Stomach (tissue), 9 donors: Measurements from ENCODE around the gene GRAMD2B. TPM values are rescaled to one million over a fixed set of nuclear protein-coding genes. Genes with fewer than 3 reads are reported as not detected.

ENCODE experiments used
- DNase-seq, 2 donors: peaks; one replicate each; pipeline versions ENCODE4 v3.0.0 to v3.0.0-alpha.2; 2013 to 2019
- H3K27ac ChIP-seq, 5 donors: fragments of 200-600 bp in 4 of 5; sonication (generic) in 4 of 5; one replicate each; pipeline ENCODE4 v1.5.1; 2013 to 2019; ENCODE audit warnings: mild to moderate bottlenecking in 1 of 5, moderate library complexity in 1 of 5
- H3K27me3 ChIP-seq, 3 donors: fragments of 200-600 bp; sonication (generic); one replicate each; pipeline ENCODE4 v1.5.1; 2017 to 2019; ENCODE audit warnings: mixed run types in 1 of 3
- H3K36me3 ChIP-seq, 4 donors: fragments of 200-600 bp; sonication (generic); 1 replicate in 3 of 4; 2 replicates in 1 of 4; pipeline ENCODE4 v1.5.1; 2016 to 2019
- H3K4me1 ChIP-seq, 4 donors: fragments of 200-600 bp; sonication (generic); one replicate each; pipeline ENCODE4 v1.5.1; 2016 to 2019
- H3K4me3 ChIP-seq, 4 donors: fragments of 200-600 bp; sonication (generic) in 3 of 4; one replicate each; pipeline ENCODE4 v1.5.1; 2016 to 2019; ENCODE audit warnings: mild to moderate bottlenecking in 1 of 4
- H3K9me3 ChIP-seq, 4 donors: fragments of 200-600 bp; sonication (generic); one replicate each; pipeline ENCODE4 v1.5.1; 2016 to 2019
- EP300 ChIP-seq: sonication (generic); formaldehyde crosslinking; IDR thresholded peaks from one replicate; pipeline ENCODE4 v1.6.1; 2017; ENCODE audit warnings: antibody characterized with exemption
- POLR2A ChIP-seq, 4 donors: fragments of 450-650 bp; IDR thresholded peaks; one replicate each; pipeline ENCODE4 v1.6.1; 2016; ENCODE audit warnings: antibody characterized with exemption in 4 of 4, control low read depth in 2 of 4, mild to moderate bottlenecking in 1 of 4, moderate library complexity in 1 of 4
- POLR2AphosphoS5 ChIP-seq, 3 donors: sonication (generic); formaldehyde crosslinking; IDR thresholded peaks; one replicate each; pipeline ENCODE4 v1.6.1; 2016; ENCODE audit warnings: antibody characterized with exemption in 3 of 3
- WGBS, 5 donors: extraction: QIAGEN DNeasy Blood & Tissue Kit in 3 of 5; methylation state at CpG; one replicate each; pipeline versions ENCODE4 v1.1.5 to v1.1.7; 2013 to 2018; 5-methylcytosine and 5-hydroxymethylcytosine counted together
- intact Hi-C: fragments of 100-400 bp; cut with DNase I; formaldehyde crosslinking; loops from one replicate; pipeline ENCODE4 v1.15.1; 2023; ENCODE audit warnings: low total_unique reads
- polyA plus RNA-seq, 3 donors: library from polyadenylated mRNA; stranded (reverse); fragments of 200-250 nt; gene quantifications; one replicate each; pipeline ENCODE4 v1.2.3, GENCODE V29; 2013
- total RNA-seq, 5 donors: library from RNA; depleted of rRNA; stranded (reverse); fragments of >200 nt; gene quantifications; one replicate each; pipeline versions ENCODE4 v1.1.0 to v1.2.3, GENCODE V29; 2014 to 2016
- TF ChIP-seq, protein P1 (sequence below), 7 experiments: fragments of 450-650 bp in 4 of 7; fragments of 200-600 bp in 3 of 7; sonication (generic) in 3 of 7; IDR thresholded peaks; one replicate each; pipeline ENCODE4 v1.5.1; 2016 to 2019; ENCODE audit warnings: antibody characterized with exemption in 7 of 7, control low read depth in 2 of 7, mild to moderate bottlenecking in 1 of 7
- donor health status: healthy with polysubstance abuse.
- donor health status: Bipolar disorder and iron deficiency.
- donor health status: healthy.

Gene GRAMD2B
- total and polyA plus RNA-seq, 8 donors, result 5.7 to 69.6 (median 23.7) TPM

DNA sequence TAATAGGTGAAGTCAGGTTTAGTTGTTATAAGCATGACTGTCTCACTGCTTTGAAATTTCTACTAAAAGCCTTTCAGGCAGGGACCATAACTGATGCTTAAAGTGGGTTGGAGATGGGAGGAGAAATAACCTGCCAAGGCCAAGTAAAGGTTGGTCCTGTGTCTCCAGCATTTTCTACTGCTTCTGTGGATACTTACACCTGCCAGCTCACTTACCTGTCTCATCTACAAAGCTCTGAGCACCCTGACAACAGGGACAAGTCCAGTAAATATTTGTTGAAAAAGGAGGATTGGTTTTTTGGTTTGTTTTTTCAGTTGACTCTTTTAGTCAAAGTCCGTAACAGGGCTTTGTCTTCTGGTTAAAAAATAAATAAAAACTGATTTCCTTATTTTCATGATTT is 38.6 kb downstream of the GRAMD2B start:
- Histone ChIP-seq H3K27me3 (no peaks in the 10 kb centered on the region), H3K4me1 (peaks cover 0 to 17% (median 13%) of the 10 kb centered on the region in 4 donors), H3K9me3 (no peaks in the 10 kb centered on the region), H3K27ac (peak overlapping the region in 1 of 5 donors; percentile 30), H3K4me3 (no peak overlapping the region), H3K36me3 (peaks cover 9 to 20% (median 17%) of the 10 kb centered on the region in 4 donors)
- no peak for DNase-seq
- TF ChIP-seq POLR2AphosphoS5 (IDR thresholded peaks at IDR 0.05), result no peak
- TF ChIP-seq POLR2A (IDR thresholded peaks at IDR 0.05), result no peak
- TF ChIP-seq, protein P1, sequence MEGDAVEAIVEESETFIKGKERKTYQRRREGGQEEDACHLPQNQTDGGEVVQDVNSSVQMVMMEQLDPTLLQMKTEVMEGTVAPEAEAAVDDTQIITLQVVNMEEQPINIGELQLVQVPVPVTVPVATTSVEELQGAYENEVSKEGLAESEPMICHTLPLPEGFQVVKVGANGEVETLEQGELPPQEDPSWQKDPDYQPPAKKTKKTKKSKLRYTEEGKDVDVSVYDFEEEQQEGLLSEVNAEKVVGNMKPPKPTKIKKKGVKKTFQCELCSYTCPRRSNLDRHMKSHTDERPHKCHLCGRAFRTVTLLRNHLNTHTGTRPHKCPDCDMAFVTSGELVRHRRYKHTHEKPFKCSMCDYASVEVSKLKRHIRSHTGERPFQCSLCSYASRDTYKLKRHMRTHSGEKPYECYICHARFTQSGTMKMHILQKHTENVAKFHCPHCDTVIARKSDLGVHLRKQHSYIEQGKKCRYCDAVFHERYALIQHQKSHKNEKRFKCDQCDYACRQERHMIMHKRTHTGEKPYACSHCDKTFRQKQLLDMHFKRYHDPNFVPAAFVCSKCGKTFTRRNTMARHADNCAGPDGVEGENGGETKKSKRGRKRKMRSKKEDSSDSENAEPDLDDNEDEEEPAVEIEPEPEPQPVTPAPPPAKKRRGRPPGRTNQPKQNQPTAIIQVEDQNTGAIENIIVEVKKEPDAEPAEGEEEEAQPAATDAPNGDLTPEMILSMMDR (IDR thresholded peaks at IDR 0.05), result no peak
- no peak for TF ChIP-seq EP300
- intact Hi-C loops, result no loop called here
- WGBS, 5 donors, result 33 to 68% (median 49%) methylated on average over 1 of the region's 1 CpG

DNA sequence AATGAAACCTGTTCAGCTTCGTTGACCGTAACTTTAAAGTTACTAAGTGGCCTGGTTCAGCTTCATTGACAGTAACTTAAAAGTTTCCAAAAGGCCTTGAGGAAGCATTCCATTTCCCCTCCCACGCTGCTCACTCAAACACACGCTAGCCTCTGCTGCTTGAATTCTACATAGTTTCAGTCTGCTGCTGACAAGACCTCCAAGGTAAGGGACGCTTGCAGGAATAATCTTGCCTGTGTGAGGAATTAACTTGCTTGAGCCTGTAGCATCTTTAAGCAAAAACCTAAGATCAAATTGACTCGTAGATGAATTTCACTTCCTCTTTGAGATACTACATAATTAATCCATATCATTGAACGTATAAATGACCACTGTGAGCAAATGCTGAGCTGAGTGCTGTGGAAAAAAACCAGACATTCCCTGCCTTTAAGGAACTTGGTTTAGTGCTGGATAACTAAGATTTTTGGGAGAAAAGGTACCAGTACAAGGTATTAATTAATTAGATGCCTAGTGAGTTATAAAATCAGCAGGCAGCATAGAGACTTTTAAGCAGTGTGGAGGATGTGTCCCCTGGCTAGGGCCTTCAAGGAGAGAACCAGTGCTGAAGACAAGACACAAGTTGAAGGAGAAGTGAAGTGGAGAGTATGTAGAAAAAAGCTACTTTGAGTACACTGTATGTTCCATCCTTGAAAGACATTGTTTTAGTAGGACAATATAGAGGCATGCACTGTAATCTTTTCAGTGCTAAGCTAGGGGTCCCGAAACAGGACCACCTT is 39.2 kb downstream of the GRAMD2B start:
- Histone ChIP-seq H3K4me3 (no peak overlapping the region), H3K27me3 (no peaks in the 10 kb centered on the region), H3K27ac (peak overlapping the region in 1 of 5 donors; percentile 30), H3K36me3 (peaks cover 10 to 26% (median 20%) of the 10 kb centered on the region in 4 donors), H3K4me1 (peaks cover 0 to 17% (median 13%) of the 10 kb centered on the region in 4 donors), H3K9me3 (no peaks in the 10 kb centered on the region)
- DNase-seq, result peak in 1 of 2 donors; percentile 52
- TF ChIP-seq, protein P1 (IDR thresholded peaks at IDR 0.05), result no peak
- TF ChIP-seq EP300 (no peak), POLR2AphosphoS5 (IDR thresholded peaks at IDR 0.05) (no peak), POLR2A (IDR thresholded peaks at IDR 0.05) (no peak)
- WGBS, 5 donors, result 60 to 72% (median 70%) methylated on average over 8 of the region's 8 CpGs
- intact Hi-C loops, result no loop called here

DNA sequence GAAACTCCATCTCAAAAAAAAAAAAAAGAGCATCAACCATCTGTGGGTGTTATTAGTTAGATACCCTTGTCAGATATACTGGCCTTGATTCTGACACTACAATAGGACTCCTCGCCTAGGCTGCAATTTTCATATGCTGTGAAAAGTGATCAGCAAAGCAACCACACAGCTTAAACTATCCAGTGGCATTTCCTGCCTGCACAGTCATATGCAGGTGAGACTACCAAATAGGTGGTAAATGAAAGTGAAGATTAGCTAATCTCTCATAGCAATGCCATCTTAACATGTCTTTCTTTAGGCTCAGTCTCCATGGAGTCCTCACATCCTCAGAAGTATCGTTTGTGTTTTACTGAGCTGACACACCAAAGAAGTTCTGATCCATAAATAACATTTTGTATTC is 40.8 kb downstream of the GRAMD2B start:
- 79 to 95% (median 88%) methylated on average over 2 of the region's 2 CpGs for WGBS, 5 donors
- Histone ChIP-seq H3K27me3 (no peaks in the 10 kb centered on the region), H3K9me3 (no peaks in the 10 kb centered on the region), H3K27ac (peak overlapping the region in 3 of 5 donors; percentile 21 to 71 (median 48)), H3K4me1 (peaks cover 0 to 17% (median 13%) of the 10 kb centered on the region in 4 donors), H3K36me3 (peaks cover 10 to 38% (median 30%) of the 10 kb centered on the region in 4 donors), H3K4me3 (no peak overlapping the region)
- intact Hi-C loops, result no loop called here
- no peak for TF ChIP-seq POLR2AphosphoS5 (IDR thresholded peaks at IDR 0.05)
- no peak for TF ChIP-seq EP300
- TF ChIP-seq, protein P1 (IDR thresholded peaks at IDR 0.05), result no peak
- TF ChIP-seq POLR2A (IDR thresholded peaks at IDR 0.05), result no peak
- DNase-seq, result no peak

DNA sequence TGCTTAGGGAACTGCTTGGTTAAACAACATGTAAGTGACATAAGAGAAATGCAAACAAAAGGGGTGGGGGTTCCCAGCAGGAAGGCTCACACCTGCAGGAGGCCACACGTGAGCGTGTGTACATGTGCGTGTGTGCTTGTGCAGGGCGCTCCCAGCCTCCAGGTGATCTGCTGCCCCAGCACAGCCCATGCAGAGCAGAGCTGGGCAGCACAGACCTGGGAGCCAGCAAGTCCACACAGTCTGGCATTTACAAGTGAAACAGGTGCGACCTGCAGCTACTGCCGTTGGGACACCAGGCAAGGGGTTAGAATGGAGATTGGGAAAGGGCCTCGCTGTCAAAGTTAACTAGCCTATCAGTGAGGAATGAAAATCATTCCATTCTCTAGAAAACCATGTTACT is 41.8 kb downstream of the GRAMD2B start:
- TF ChIP-seq POLR2A (IDR thresholded peaks at IDR 0.05) (no peak), POLR2AphosphoS5 (IDR thresholded peaks at IDR 0.05) (peak; percentile 7 to 71 (median 36))
- WGBS, 5 donors, result 33 to 69% (median 46%) methylated on average over 7 of the region's 7 CpGs
- DNase-seq, result peak; percentile 79 to 93
- H3K9me3 ChIP-seq, result no peaks in the 10 kb centered on the region
- H3K4me1 ChIP-seq, result peaks cover 0 to 17% (median 13%) of the 10 kb centered on the region in 4 donors
- peak overlapping the region in 4 of 5 donors; percentile 21 to 71 (median 40) for H3K27ac ChIP-seq
- H3K36me3 ChIP-seq, result peaks cover 10 to 46% (median 36%) of the 10 kb centered on the region in 4 donors
- H3K27me3 ChIP-seq, result no peaks in the 10 kb centered on the region
- H3K4me3 ChIP-seq, result no peak overlapping the region
- intact Hi-C loops, result no loop called here
